Esophagus muscularis mucosa (tissue), 4 donors: ENCODE results near the gene OLFM2.

Experiments
- CTCF ChIP-seq, 3 experiments: fragments of 200-600 bp in 2 of 3; fragments of 450-650 bp in 1 of 3; sonication (generic) in 2 of 3; IDR thresholded peaks; one replicate each; pipeline ENCODE4 v1.5.1; 2017 to 2019; ENCODE audit warnings: antibody characterized with exemption in 3 of 3, mild to moderate bottlenecking in 2 of 3, moderate library complexity in 1 of 3
- EP300 ChIP-seq: sonication (generic); formaldehyde crosslinking; IDR thresholded peaks from one replicate; pipeline ENCODE4 v1.6.1; 2017; ENCODE audit warnings: antibody characterized with exemption
- POLR2A ChIP-seq: fragments of 450-650 bp; IDR thresholded peaks from one replicate; pipeline ENCODE4 v1.6.1; 2017; ENCODE audit warnings: antibody characterized with exemption, moderate library complexity, mild to moderate bottlenecking, low read depth

DNA sequence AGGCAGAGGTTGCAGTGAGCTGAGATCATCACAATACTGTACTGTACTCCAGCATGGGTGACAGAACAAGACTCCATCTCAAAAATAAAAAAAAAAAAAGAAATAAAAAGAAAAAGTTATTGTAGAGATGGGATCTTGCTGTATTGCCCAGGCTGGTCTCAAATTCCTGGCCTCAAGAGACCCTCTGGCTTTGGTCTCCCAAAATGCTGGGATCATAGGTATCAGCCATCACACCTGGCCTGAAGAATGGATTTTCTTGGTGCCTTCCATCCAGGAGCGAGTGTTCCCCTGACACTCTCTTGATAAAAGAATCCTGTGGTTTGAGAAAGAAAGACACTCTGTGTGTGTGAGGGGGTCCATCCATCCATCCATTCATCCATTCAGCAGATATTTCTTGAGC is 4.7 kb downstream of the OLFM2 start:
- TF ChIP-seq CTCF (IDR thresholded peaks at IDR 0.05) (no peak), POLR2A (no peak), EP300 (no peak)
